Measurements from ENCODE around the gene GPR32.

DNA sequence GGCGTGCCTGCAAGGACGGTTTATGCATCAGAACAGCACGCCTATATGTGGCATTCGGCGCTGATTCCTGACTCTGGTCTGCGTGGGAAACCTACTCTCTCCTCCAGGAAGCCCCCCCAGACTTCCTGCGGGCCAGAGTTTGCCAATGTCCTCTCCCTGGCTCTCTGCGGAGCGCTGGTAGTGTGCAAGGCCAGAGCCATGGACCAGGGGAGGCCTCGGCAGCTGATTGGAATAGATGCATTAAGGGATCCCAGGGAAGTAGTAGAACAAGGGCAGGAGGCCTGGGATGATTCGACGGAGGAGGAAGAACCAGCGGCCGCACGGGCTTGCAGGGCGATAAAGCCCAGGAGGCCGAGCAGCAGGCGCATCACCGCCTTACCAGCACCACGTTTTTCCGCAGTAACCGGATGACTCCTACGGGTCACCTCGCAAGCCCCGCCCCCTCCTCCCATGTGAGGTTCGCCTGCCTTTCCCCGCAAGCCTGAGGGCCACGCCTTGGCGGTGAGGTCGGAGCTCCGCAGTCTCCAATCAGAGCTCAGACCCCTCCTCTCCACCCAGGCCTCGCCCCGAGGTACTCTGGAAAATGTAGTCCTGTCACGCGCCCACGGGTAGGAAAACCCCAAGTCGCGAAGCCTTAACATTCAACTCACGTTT lies 42.1 kb upstream of the GPR32 start:
- TF ChIP-seq, protein P1, sequence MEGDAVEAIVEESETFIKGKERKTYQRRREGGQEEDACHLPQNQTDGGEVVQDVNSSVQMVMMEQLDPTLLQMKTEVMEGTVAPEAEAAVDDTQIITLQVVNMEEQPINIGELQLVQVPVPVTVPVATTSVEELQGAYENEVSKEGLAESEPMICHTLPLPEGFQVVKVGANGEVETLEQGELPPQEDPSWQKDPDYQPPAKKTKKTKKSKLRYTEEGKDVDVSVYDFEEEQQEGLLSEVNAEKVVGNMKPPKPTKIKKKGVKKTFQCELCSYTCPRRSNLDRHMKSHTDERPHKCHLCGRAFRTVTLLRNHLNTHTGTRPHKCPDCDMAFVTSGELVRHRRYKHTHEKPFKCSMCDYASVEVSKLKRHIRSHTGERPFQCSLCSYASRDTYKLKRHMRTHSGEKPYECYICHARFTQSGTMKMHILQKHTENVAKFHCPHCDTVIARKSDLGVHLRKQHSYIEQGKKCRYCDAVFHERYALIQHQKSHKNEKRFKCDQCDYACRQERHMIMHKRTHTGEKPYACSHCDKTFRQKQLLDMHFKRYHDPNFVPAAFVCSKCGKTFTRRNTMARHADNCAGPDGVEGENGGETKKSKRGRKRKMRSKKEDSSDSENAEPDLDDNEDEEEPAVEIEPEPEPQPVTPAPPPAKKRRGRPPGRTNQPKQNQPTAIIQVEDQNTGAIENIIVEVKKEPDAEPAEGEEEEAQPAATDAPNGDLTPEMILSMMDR (IDR thresholded peaks at IDR 0.05; ENCODE audit: low read depth, low read length), result no peak
- peak; percentile 98 for TF ChIP-seq MYC (IDR thresholded peaks at IDR 0.05; ENCODE audit: low read depth, low read length)

Measured in NB4 (cell line).